Upper lobe of left lung (tissue), 4 donors: ENCODE results near the gene OSTC.

Source experiments
- CTCF ChIP-seq, 6 experiments: fragments of 450-650 bp in 4 of 6; fragments of 200-600 bp in 2 of 6; sonication (generic) in 2 of 6; IDR thresholded peaks; one replicate each; pipeline ENCODE4 v1.5.1; 2016 to 2019; ENCODE audit warnings: antibody characterized with exemption in 6 of 6
- POLR2A ChIP-seq, 4 donors: fragments of 450-650 bp; IDR thresholded peaks; one replicate each; pipeline ENCODE4 v1.5.1; 2016 to 2017; ENCODE audit warnings: antibody characterized with exemption in 4 of 4, mild to moderate bottlenecking in 2 of 4
- POLR2AphosphoS5 ChIP-seq, 2 donors: sonication (generic); formaldehyde crosslinking; IDR thresholded peaks; one replicate each; pipeline ENCODE4 v1.5.1; 2017; ENCODE audit warnings: antibody characterized with exemption in 2 of 2

GRCh38 chr4:108662629-108663028 lies 12.2 kb downstream of the OSTC start:
- TF ChIP-seq POLR2A (IDR thresholded peaks at IDR 0.05) (no peak), CTCF (IDR thresholded peaks at IDR 0.05) (no peak), POLR2AphosphoS5 (IDR thresholded peaks at IDR 0.05) (no peak)
